HepG2 (cell line): ENCODE measurements around the gene ELP6. TPM values are rescaled to one million over a fixed set of nuclear protein-coding genes. Genes with fewer than 3 reads are reported as not detected.

Experiments
- ESRRA ChIP-seq: sonication (generic); formaldehyde crosslinking; IDR thresholded peaks from 2 replicates; pipeline ENCODE4 v1.5.1; 2020; ENCODE audit warnings: mild to moderate bottlenecking, low read depth, missing genetic modification reagents
- FUBP1 ChIP-seq: sonication (generic); formaldehyde crosslinking; IDR thresholded peaks from 2 replicates; pipeline ENCODE4 v1.5.1; 2020; ENCODE audit warnings: missing genetic modification reagents, mild to moderate bottlenecking, borderline replicate concordance
- GLMP ChIP-seq: sonication (generic); formaldehyde crosslinking; IDR thresholded peaks from 2 replicates; pipeline ENCODE4 v1.9.0; 2021; ENCODE audit warnings: missing genetic modification reagents, mild to moderate bottlenecking, borderline replicate concordance
- HOXA5 ChIP-seq: sonication (generic); formaldehyde crosslinking; IDR thresholded peaks from 2 replicates; pipeline ENCODE4 v1.4.0; 2020; ENCODE audit warnings: missing genetic modification reagents
- KDM2A ChIP-seq: sonication (generic); formaldehyde crosslinking; IDR thresholded peaks from 2 replicates; pipeline ENCODE4 v1.4.0; 2020; ENCODE audit warnings: low read depth, missing genetic modification reagents, borderline replicate concordance
- TAF15 ChIP-seq: fragments of 200-400 bp; formaldehyde crosslinking; IDR thresholded peaks from one replicate; pipeline ENCODE4 v1.6.1; 2018; ENCODE audit warnings: mild to moderate bottlenecking, low read depth, low read length; ENCODE audit not compliant: poor library complexity, severe bottlenecking
- TFAP4 ChIP-seq: sonication (generic); IDR thresholded peaks from 2 replicates; pipeline ENCODE4 v1.6.1; 2016; ENCODE audit warnings: low read depth, borderline replicate concordance
- THAP7 ChIP-seq: sonication (generic); formaldehyde crosslinking; IDR thresholded peaks from 2 replicates; pipeline ENCODE4 v1.8.1; 2023; ENCODE audit warnings: mild to moderate bottlenecking, missing genetic modification reagents
- TOPORS ChIP-seq: sonication (generic); formaldehyde crosslinking; IDR thresholded peaks from 2 replicates; pipeline ENCODE4 v1.8.0; 2023; ENCODE audit warnings: mild to moderate bottlenecking, missing genetic modification reagents
- U2AF1 ChIP-seq: fragments of 200-400 bp; formaldehyde crosslinking; optimal IDR thresholded peaks from 2 replicates; pipeline ENCODE3; 2017; ENCODE audit warnings: mild to moderate bottlenecking, low read depth, low read length
- ZBTB39 ChIP-seq: sonication (generic); formaldehyde crosslinking; IDR thresholded peaks from 2 replicates; pipeline ENCODE4 v1.5.0; 2020; ENCODE audit warnings: missing genetic modification reagents
- ZBTB46 ChIP-seq: sonication (generic); formaldehyde crosslinking; IDR thresholded peaks from 2 replicates; pipeline ENCODE4 v1.4.0; 2020; ENCODE audit warnings: mild to moderate bottlenecking, missing genetic modification reagents, borderline replicate concordance
- ZNF263 ChIP-seq: sonication (generic); formaldehyde crosslinking; IDR thresholded peaks from 2 replicates; pipeline ENCODE4 v1.4.0; 2020; ENCODE audit warnings: missing genetic modification reagents
- ZNF333 ChIP-seq: sonication (generic); formaldehyde crosslinking; IDR thresholded peaks from 2 replicates; pipeline ENCODE4 v1.4.0; 2020; ENCODE audit warnings: mild to moderate bottlenecking, missing genetic modification reagents, borderline replicate concordance
- ZNF567 ChIP-seq: sonication (generic); formaldehyde crosslinking; IDR thresholded peaks from 2 replicates; pipeline ENCODE4 v1.8.1; 2023; ENCODE audit warnings: mild to moderate bottlenecking, missing genetic modification reagents, borderline replicate concordance
- ZNF614 ChIP-seq: IDR thresholded peaks from 2 replicates; pipeline ENCODE4 v1.6.1; 2018; ENCODE audit warnings: missing biosample characterization, missing genetic modification reagents, inconsistent platforms, borderline replicate concordance
- ZNF703 ChIP-seq: sonication (generic); formaldehyde crosslinking; IDR thresholded peaks from 2 replicates; pipeline ENCODE4 v1.5.1; 2020; ENCODE audit warnings: missing genetic modification reagents, mild to moderate bottlenecking, moderate library complexity, borderline replicate concordance
- ZNF724P ChIP-seq: sonication (generic); formaldehyde crosslinking; IDR thresholded peaks from 2 replicates; pipeline ENCODE4 v1.8.0; 2022; ENCODE audit warnings: missing genetic modification reagents, borderline replicate concordance
- ZNF780A ChIP-seq: sonication (generic); formaldehyde crosslinking; IDR thresholded peaks from 2 replicates; pipeline ENCODE4 v1.8.0; 2022; ENCODE audit warnings: mild to moderate bottlenecking, missing genetic modification reagents, moderate library complexity
- polyA plus RNA-seq, 8 experiments: library from polyadenylated mRNA; depleted of rRNA in 3 of 8; stranded (reverse) in 7 of 8; unstranded in 1 of 8; fragments of >200 nt; fragmentation: Illumina TruSeq in 4 of 8; extraction: Trizol in 4 of 8; gene quantifications; 2 replicates each; pipeline versions ENCODE4 v1.2.1 to v1.2.3, GENCODE V29; 2011 to 2016; ENCODE audit warnings: low read depth in 4 of 8, missing spikeins in 1 of 8, mixed read lengths in 1 of 8; ENCODE audit not compliant: insufficient read depth in 1 of 8
- total RNA-seq, 5 experiments: library from RNA; depleted of rRNA; stranded (reverse); fragments of >200 nt; fragmentation: Illumina TruSeq; extraction: Trizol; gene quantifications; 2 replicates each; pipeline ENCODE4 v1.2.3, GENCODE V29; 2016; ENCODE audit warnings: low read depth in 1 of 5

ELP6 gene
- total and polyA plus RNA-seq, 2 of the 13 experiments (the other 11 are each of a cell fraction or from before 2014, with no cell fraction given), result 45.0 to 49.3 TPM

GRCh38 chr3:47522082-47522987 lies 8.8 kb upstream of the ELP6 start (continued):
- no peak for TF ChIP-seq GLMP (CRISPR knock-in tag)
- no peak for TF ChIP-seq ZNF780A (CRISPR knock-in tag)
- 0 out of 2 replicates have a peak, but pooled peaks have one; percentile 78 for TF ChIP-seq TOPORS (CRISPR knock-in tag)
- TF ChIP-seq TFAP4, result no peak
- TF ChIP-seq ZNF333 (CRISPR knock-in tag), result 0 out of 2 replicates have a peak, but pooled peaks have one; percentile 35
- no peak for TF ChIP-seq U2AF1
- no peak for TF ChIP-seq FUBP1 (CRISPR knock-in tag)
- TF ChIP-seq ZBTB39, result no peak
- TF ChIP-seq THAP7 (CRISPR knock-in tag), result no peak
- TF ChIP-seq HOXA5, result no peak
- no peak for TF ChIP-seq TAF15
- TF ChIP-seq ESRRA (CRISPR knock-in tag), result peak; percentile 71; the same call in 1 of the 2 replicates
- TF ChIP-seq ZNF263 (CRISPR knock-in tag), result peak; percentile 68
- no peak for TF ChIP-seq ZNF567 (CRISPR knock-in tag)
- TF ChIP-seq ZNF614, result 0 out of 2 replicates have a peak, but pooled peaks have one; percentile 35
- no peak; the same call in 1 of the 2 replicates for TF ChIP-seq ZNF724P (CRISPR knock-in tag)
- TF ChIP-seq ZBTB46, result no peak
- no peak; the same call in 1 of the 2 replicates for TF ChIP-seq KDM2A (CRISPR knock-in tag)
- no peak for TF ChIP-seq ZNF703 (CRISPR knock-in tag)
